Sigmoid colon (tissue), 7 donors: ENCODE results near the gene MORN1. TPM values are rescaled to one million over a fixed set of nuclear protein-coding genes. Genes with fewer than 3 reads are reported as not detected.

ENCODE experiments used
- DNase-seq: peaks from one replicate; pipeline ENCODE4 v3.0.0-alpha.2; 2019
- H3K27ac ChIP-seq, 4 donors: fragments of 200-600 bp; sonication (generic); one replicate each; pipeline ENCODE4 v1.5.1; 2016 to 2019; ENCODE audit warnings: mild to moderate bottlenecking in 1 of 4
- H3K27me3 ChIP-seq, 3 donors: fragments of 200-600 bp; sonication (generic); one replicate each; pipeline ENCODE4 v1.5.1; 2019; ENCODE audit warnings: mild to moderate bottlenecking in 1 of 3
- H3K36me3 ChIP-seq, 4 donors: fragments of 200-600 bp; sonication (generic); one replicate each; pipeline ENCODE4 v1.5.1; 2016 to 2019
- H3K4me1 ChIP-seq, 4 donors: fragments of 200-600 bp; sonication (generic); one replicate each; pipeline ENCODE4 v1.5.1; 2017 to 2019
- H3K4me3 ChIP-seq, 4 donors: fragments of 200-600 bp; sonication (generic); one replicate each; pipeline ENCODE4 v1.5.1; 2017 to 2019; ENCODE audit warnings: mild to moderate bottlenecking in 2 of 4, moderate library complexity in 1 of 4
- H3K9me3 ChIP-seq, 4 donors: fragments of 200-600 bp in 3 of 4; sonication (generic) in 3 of 4; one replicate each; pipeline versions ENCODE4 v1.5.1 to v1.6.1; 2013 to 2019
- EP300 ChIP-seq, 4 donors: sonication (generic); formaldehyde crosslinking; IDR thresholded peaks; one replicate each; pipeline ENCODE4 v1.6.1; 2017; ENCODE audit warnings: antibody characterized with exemption in 4 of 4
- POLR2A ChIP-seq, 2 donors: fragments of 450-650 bp; IDR thresholded peaks; one replicate each; pipeline ENCODE4 v1.6.1; 2016; ENCODE audit warnings: antibody characterized with exemption in 2 of 2, mild to moderate bottlenecking in 2 of 2, moderate library complexity in 2 of 2
- POLR2AphosphoS5 ChIP-seq, 4 donors: sonication (generic); formaldehyde crosslinking; IDR thresholded peaks; one replicate each; pipeline ENCODE4 v1.6.1; 2017; ENCODE audit warnings: antibody characterized with exemption in 4 of 4
- WGBS, 2 donors: extraction: QIAGEN DNeasy Blood & Tissue Kit; methylation state at CpG; one replicate each; pipeline ENCODE4 v1.1.7; 2013; 5-methylcytosine and 5-hydroxymethylcytosine counted together
- intact Hi-C: fragments of 100-400 bp; cut with DNase I; formaldehyde crosslinking; loops from one replicate; pipeline ENCODE4 v1.15.1; 2023
- polyA plus RNA-seq, 3 donors: library from polyadenylated mRNA; stranded (reverse); fragments of 200-250 nt; gene quantifications; one replicate each; pipeline ENCODE4 v1.2.3, GENCODE V29; 2013
- total RNA-seq, 4 donors: library from RNA; depleted of rRNA; stranded (reverse); fragments of >200 nt; gene quantifications; one replicate each; pipeline ENCODE4 v1.1.0, GENCODE V29; 2016
- TF ChIP-seq, protein P1 (sequence below), 4 experiments: fragments of 450-650 bp in 3 of 4; fragments of 200-600 bp in 1 of 4; IDR thresholded peaks; one replicate each; pipeline ENCODE4 v1.5.1; 2016 to 2019; ENCODE audit warnings: antibody characterized with exemption in 4 of 4, mild to moderate bottlenecking in 3 of 4, moderate library complexity in 2 of 4
- donor health status: healthy with polysubstance abuse.
- donor health status: Bipolar disorder and iron deficiency.
- donor health status: healthy.

MORN1 gene
- total and polyA plus RNA-seq, 7 donors, result 2.4 to 9.1 (median 6.4) TPM

DNA sequence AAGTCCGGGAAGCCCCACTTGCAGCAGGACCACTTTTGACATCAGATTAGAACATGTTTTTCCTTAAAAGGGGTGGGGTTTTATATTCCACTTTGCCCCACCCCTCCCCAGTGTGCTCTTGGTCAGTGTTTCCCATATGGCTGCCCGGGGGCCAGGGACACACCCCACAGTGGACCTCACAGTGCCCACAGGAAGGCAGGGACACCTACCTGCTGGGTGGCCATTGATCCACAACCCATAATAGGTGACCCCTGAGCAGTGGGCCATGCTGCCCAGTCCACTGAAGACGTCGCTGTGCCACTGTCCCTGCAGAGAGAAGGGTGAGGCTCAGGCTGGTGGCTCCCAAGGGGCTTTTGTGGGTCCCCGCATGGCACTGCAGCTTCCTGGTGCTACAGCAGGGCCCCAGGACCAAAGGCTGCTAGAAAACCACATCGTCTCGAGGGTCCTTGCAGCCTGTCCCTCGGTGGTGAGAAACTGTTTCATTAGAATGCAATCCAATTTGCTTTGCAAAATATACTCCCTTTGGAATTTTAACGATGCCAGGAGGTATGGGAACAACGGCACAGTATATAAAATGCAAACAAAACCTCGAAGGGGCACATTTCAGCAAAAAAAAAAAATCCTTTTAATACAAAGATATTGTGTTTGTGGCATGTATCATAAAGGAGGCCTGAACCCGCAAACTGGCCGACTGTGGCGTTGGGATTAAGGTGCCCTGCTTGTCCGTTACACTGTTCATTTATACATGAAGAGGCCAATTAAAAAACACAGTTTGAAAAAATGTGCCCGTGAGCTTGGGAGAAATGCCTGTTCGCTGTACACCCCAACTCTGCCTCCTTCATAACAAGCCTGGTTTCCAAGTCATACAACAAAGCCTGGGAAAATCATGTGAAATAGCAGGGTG lies 16.9 kb downstream of the MORN1 start:
- DNase-seq, result peak; percentile 53
- Histone ChIP-seq H3K4me3 (no peak overlapping the region), H3K9me3 (no peaks in the 10 kb centered on the region), H3K4me1 (no peaks in the 10 kb centered on the region), H3K27ac (no peak overlapping the region), H3K27me3 (no peaks in the 10 kb centered on the region), H3K36me3 (peaks cover 0 to 29% (median 2%) of the 10 kb centered on the region in 4 donors)
- intact Hi-C loops, result loop anchor here (5.0 kb wide), 1 partner anchor 42 kb away; no protein-coding TSS in a partner anchor
- WGBS, 2 donors, result 75 to 77% methylated on average over 17 of the region's 17 CpGs
- TF ChIP-seq EP300 (IDR thresholded peaks at IDR 0.05) (no peak), POLR2AphosphoS5 (IDR thresholded peaks at IDR 0.05) (no peak), POLR2A (IDR thresholded peaks at IDR 0.05) (no peak)
- TF ChIP-seq, protein P1, sequence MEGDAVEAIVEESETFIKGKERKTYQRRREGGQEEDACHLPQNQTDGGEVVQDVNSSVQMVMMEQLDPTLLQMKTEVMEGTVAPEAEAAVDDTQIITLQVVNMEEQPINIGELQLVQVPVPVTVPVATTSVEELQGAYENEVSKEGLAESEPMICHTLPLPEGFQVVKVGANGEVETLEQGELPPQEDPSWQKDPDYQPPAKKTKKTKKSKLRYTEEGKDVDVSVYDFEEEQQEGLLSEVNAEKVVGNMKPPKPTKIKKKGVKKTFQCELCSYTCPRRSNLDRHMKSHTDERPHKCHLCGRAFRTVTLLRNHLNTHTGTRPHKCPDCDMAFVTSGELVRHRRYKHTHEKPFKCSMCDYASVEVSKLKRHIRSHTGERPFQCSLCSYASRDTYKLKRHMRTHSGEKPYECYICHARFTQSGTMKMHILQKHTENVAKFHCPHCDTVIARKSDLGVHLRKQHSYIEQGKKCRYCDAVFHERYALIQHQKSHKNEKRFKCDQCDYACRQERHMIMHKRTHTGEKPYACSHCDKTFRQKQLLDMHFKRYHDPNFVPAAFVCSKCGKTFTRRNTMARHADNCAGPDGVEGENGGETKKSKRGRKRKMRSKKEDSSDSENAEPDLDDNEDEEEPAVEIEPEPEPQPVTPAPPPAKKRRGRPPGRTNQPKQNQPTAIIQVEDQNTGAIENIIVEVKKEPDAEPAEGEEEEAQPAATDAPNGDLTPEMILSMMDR (IDR thresholded peaks at IDR 0.05), result no peak

DNA sequence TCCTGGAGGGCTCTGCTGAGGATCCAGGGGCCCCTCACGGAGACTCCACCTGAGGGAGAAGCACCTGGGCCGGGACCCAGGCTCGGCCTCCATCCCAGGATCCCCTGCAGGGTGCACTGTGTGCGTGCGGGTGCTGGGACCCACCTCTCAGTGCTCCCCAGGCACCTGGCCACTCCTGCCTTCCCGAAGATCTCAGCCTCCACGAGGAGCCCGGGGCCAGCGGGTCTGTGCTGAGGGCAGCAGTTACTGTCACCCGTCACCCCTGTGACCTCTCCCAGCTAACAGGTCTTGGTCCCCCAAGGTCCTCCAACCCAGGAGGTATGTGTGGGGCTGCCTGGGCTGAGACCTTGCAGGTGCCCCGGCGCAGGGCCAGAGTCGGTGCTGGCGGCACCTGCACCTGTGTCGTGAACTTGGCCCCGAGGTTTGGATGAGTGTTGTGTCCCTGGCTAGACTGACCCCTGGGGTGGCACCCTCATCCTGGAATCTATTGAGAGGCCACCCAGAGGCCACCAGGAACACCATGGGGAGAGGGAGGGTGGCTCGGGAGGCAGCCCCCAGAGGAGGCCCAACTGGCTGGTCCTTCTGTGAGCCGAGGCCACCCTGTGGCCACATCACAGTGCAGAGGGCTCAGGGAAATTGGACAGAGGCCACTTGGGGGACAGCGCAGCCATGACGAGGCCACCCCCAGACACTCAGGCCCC lies 17.7 kb downstream of the MORN1 start:
- DNase-seq, result peak; percentile 63
- Histone ChIP-seq H3K4me3 (no peak overlapping the region), H3K27me3 (no peaks in the 10 kb centered on the region), H3K9me3 (no peaks in the 10 kb centered on the region), H3K4me1 (no peaks in the 10 kb centered on the region), H3K36me3 (peaks cover 0 to 33% (median 2%) of the 10 kb centered on the region in 4 donors), H3K27ac (no peak overlapping the region)
- 91 to 92% methylated on average over 20 of the region's 20 CpGs for WGBS, 2 donors
- intact Hi-C loops, result no loop called here
- TF ChIP-seq EP300 (IDR thresholded peaks at IDR 0.05), result no peak
- no peak for TF ChIP-seq POLR2AphosphoS5 (IDR thresholded peaks at IDR 0.05)
- TF ChIP-seq POLR2A (IDR thresholded peaks at IDR 0.05), result no peak
- TF ChIP-seq, protein P1 (IDR thresholded peaks at IDR 0.05), result no peak

DNA sequence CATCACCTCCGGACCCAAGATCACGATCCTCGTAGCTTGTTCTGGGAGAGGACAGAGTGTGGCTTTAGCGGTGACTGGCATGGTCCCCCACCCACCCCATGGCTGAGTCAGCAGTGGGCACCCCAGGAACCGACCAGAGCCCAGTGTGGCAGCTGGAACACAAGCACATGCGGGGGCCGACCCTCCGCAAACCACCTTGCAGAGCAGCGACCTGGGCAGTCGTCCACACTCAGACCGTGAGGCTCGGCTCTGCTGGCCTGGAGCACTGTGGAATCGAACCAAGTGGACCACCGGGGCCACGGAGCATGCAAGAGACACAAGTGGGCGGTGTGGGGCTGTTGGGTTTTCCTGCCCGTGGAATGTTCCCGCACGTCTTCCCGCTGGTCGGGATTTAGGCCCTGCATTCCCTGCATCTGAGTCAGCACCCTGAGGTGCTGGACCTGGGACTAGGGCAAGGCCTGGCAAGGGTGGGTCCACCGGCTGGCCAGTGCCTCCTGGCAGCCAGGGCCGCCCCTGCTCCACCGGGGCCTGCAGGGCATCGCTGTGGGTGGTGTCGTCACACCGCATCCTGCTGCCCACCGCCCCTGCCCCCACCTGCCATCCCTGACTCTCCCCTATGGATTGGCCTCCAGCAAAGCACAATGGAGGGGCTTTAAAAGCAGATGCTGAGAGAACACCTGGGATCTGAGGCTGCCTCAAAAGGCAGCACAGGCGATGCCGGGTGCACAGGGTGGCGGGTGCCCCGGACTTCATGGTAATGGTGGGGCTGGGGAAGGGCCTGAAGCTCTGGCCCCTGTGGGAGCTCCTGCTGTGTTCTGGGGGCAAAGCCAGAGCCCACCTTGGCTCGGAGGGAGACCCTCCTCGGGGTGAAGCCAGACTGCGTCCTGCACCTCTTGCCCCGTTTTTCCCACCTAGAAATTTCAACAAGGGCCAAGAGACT lies 18.5 kb downstream of the MORN1 start:
- H3K36me3 ChIP-seq, result peaks cover 0 to 27% (median 2%) of the 10 kb centered on the region in 4 donors
- DNase-seq, result peak; percentile 50
- H3K4me3 ChIP-seq, result no peak overlapping the region
- no peak overlapping the region for H3K27ac ChIP-seq
- WGBS, 2 donors, result 94 to 95% methylated on average over 36 of the region's 36 CpGs
- H3K27me3 ChIP-seq, result no peaks in the 10 kb centered on the region
- TF ChIP-seq EP300 (IDR thresholded peaks at IDR 0.05) (no peak), POLR2AphosphoS5 (IDR thresholded peaks at IDR 0.05) (no peak), POLR2A (IDR thresholded peaks at IDR 0.05) (no peak)
- TF ChIP-seq, protein P1 (IDR thresholded peaks at IDR 0.05), result no peak
- H3K9me3 ChIP-seq, result no peaks in the 10 kb centered on the region
- intact Hi-C loops, result no loop called here
- no peaks in the 10 kb centered on the region for H3K4me1 ChIP-seq

DNA sequence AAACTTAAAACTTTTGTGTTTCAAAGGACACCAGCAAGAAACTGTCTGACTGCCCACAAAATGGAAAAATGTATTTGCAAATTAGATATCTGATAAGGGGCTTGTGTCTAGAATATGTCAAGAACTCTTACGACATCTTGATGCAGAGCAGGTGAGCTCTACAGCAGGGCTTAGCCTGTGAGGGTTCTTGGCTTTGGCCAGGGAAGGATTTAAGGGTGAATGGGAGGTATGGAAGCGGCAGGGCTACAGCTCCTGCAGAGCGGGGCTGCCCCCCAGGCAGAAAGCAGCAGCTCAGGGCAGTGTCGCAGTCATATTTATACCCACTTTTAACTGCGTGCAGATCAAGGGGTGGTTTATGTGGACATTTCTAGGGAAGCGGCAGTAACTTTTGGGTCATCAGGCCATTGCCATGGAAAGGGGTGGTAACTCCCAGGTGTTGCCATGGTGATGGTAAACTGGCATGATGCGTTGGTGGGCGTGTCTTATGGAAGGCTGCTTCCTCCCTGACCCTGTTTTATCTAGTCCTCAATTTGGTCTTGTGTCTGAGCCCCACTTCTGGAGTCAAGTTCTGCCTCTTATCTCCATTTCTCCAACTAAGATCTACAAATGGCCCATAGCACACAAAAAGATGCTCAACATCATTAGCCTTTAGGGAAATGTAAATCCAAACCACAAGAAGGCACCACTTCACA lies 23.2 kb downstream of the MORN1 start:
- 93 to 95% methylated on average over 8 of the region's 8 CpGs for WGBS, 2 donors
- TF ChIP-seq, protein P1 (IDR thresholded peaks at IDR 0.05), result no peak
- no peak for TF ChIP-seq POLR2AphosphoS5 (IDR thresholded peaks at IDR 0.05)
- no peak for TF ChIP-seq EP300 (IDR thresholded peaks at IDR 0.05)
- TF ChIP-seq POLR2A (IDR thresholded peaks at IDR 0.05), result no peak
- intact Hi-C loops, result no loop called here
- Histone ChIP-seq H3K36me3 (peaks cover 0 to 27% (median 2%) of the 10 kb centered on the region in 4 donors), H3K4me1 (no peaks in the 10 kb centered on the region), H3K4me3 (no peak overlapping the region), H3K27ac (no peak overlapping the region), H3K9me3 (no peaks in the 10 kb centered on the region), H3K27me3 (no peaks in the 10 kb centered on the region)
- DNase-seq, result peak; percentile 10
